GM23338 (cell line): ENCODE measurements around the gene RNF7. TPM values are rescaled to one million over a fixed set of nuclear protein-coding genes. Genes with fewer than 3 reads are reported as not detected.

Experiments
- ATAC-seq: fragments of 200-7000 bp; cut with Tn5 transposase; 3 replicates; pipeline ENCODE4 v1.9.1; 2020
- DNase-seq: peaks from one replicate; pipeline ENCODE4 v3.0.0-alpha.2; 2015; ENCODE audit warnings: low spot score
- H2AFZ ChIP-seq: fragments of 200-600 bp; sonication (generic); 2 replicates; pipeline ENCODE4 v1.8.0; 2016; ENCODE audit warnings: antibody characterized with exemption, mild to moderate bottlenecking, moderate library complexity
- H3F3A ChIP-seq: fragments of 200-600 bp; sonication (generic); replicated peaks from 2 replicates; pipeline ENCODE4 v1.8.0; 2017; ENCODE audit warnings: antibody characterized with exemption, mixed run types, low read depth
- H3K27ac ChIP-seq: fragments of 200-600 bp; sonication (generic); 2 replicates; pipeline ENCODE4 v1.6.1; 2016; ENCODE audit warnings: low read depth
- H3K27me3 ChIP-seq: fragments of 200-600 bp; sonication (generic); 2 replicates; pipeline ENCODE4 v1.8.0; 2016; ENCODE audit warnings: mild to moderate bottlenecking, mixed run types, moderate library complexity; ENCODE audit not compliant: insufficient read depth
- H3K36me3 ChIP-seq: fragments of 200-600 bp; sonication (generic); 2 replicates; pipeline ENCODE4 v1.8.0; 2016; ENCODE audit warnings: mild to moderate bottlenecking; ENCODE audit not compliant: insufficient read depth
- H3K4me1 ChIP-seq: fragments of 200-600 bp; sonication (generic); 2 replicates; pipeline ENCODE4 v1.8.0; 2016; ENCODE audit warnings: mild to moderate bottlenecking, moderate library complexity; ENCODE audit not compliant: insufficient read depth
- H3K4me2 ChIP-seq: fragments of 200-600 bp; sonication (generic); 2 replicates; pipeline ENCODE4 v1.7.1; 2017; ENCODE audit warnings: mixed run types
- H3K4me3 ChIP-seq: fragments of 200-600 bp; sonication (generic); 2 replicates; pipeline ENCODE4 v1.6.1; 2016; ENCODE audit warnings: mixed run types
- H3K79me2 ChIP-seq: fragments of 200-600 bp; sonication (generic); replicated peaks from 2 replicates; pipeline ENCODE4 v1.8.0; 2017; ENCODE audit warnings: mild to moderate bottlenecking; ENCODE audit not compliant: insufficient read depth
- H3K9me2 ChIP-seq: fragments of 200-600 bp; sonication (generic); 2 replicates; pipeline ENCODE4 v1.8.0; 2017; ENCODE audit not compliant: insufficient read depth
- H4K20me1 ChIP-seq: fragments of 200-600 bp; sonication (generic); replicated peaks from 2 replicates; pipeline ENCODE4 v1.8.0; 2017; ENCODE audit warnings: mild to moderate bottlenecking; ENCODE audit not compliant: insufficient read depth
- H3K27ac Mint-ChIP-seq: 2 replicates; pipeline ENCODE4 v1.8.0; 2020; ENCODE audit warnings: inconsistent platforms, mild to moderate bottlenecking, moderate library complexity, mixed read lengths
- H3K27me3 Mint-ChIP-seq: 3 replicates; pipeline ENCODE4 v1.8.0; 2022; ENCODE audit warnings: low read depth, mild to moderate bottlenecking, moderate library complexity, mixed read lengths, inconsistent platforms; ENCODE audit not compliant: insufficient read depth, poor library complexity
- H3K36me3 Mint-ChIP-seq: 3 replicates; pipeline ENCODE4 v1.8.0; 2021; ENCODE audit warnings: low read depth, mild to moderate bottlenecking, inconsistent platforms, moderate library complexity, mixed read lengths
- H3K4me1 Mint-ChIP-seq: 3 replicates; pipeline ENCODE4 v1.8.0; 2020; ENCODE audit warnings: mild to moderate bottlenecking, inconsistent platforms, mixed read lengths
- H3K4me3 Mint-ChIP-seq: 3 replicates; pipeline ENCODE4 v1.8.0; 2021; ENCODE audit warnings: moderate library complexity, mild to moderate bottlenecking, inconsistent platforms, mixed read lengths
- H3K9me3 Mint-ChIP-seq: 3 replicates; pipeline ENCODE4 v1.8.0; 2020; ENCODE audit warnings: moderate library complexity, mild to moderate bottlenecking, inconsistent platforms, mixed read lengths
- EZH2 ChIP-seq: fragments of 200-600 bp; sonication (generic); IDR thresholded peaks from one replicate; pipeline ENCODE4 v1.8.0; 2017; ENCODE audit warnings: antibody characterized with exemption, mild to moderate bottlenecking, low read depth; ENCODE audit not compliant: unreplicated experiment
- NANOG ChIP-seq: IDR thresholded peaks from 2 replicates; pipeline ENCODE4 v1.6.1; 2016; ENCODE audit warnings: antibody characterized with exemption, borderline replicate concordance
- POLR2AphosphoS5 ChIP-seq: IDR thresholded peaks from 2 replicates; pipeline ENCODE4 v1.6.1; 2016; ENCODE audit warnings: antibody characterized with exemption, low read depth
- STAT1 ChIP-seq: IDR thresholded peaks from one replicate; pipeline ENCODE4 v1.6.1; 2016; ENCODE audit warnings: antibody characterized with exemption; ENCODE audit not compliant: unreplicated experiment
- ZNF114 ChIP-seq: fragments of 250-450 bp; sonication (Bioruptor Pico); IDR thresholded peaks from 2 replicates; pipeline ENCODE4 v1.5.0; 2020; ENCODE audit warnings: mild to moderate bottlenecking, moderate library complexity
- ZNF331 ChIP-seq: fragments of 250-450 bp; sonication (Bioruptor Pico); IDR thresholded peaks from 2 replicates; pipeline ENCODE4 v1.5.0; 2020; ENCODE audit warnings: low read depth, mild to moderate bottlenecking, moderate library complexity
- ZNF462 ChIP-seq: fragments of 250-450 bp; sonication (Bioruptor Pico); IDR thresholded peaks from 2 replicates; pipeline ENCODE4 v1.5.0; 2020; ENCODE audit warnings: mild to moderate bottlenecking, moderate library complexity
- polyA plus RNA-seq: library from polyadenylated mRNA; unstranded; fragments of >200 nt; fragmentation: Nextera tagmentation; extraction: Ambion mirVana; gene quantifications from 2 replicates; pipeline ENCODE4 v1.2.1, GENCODE V29; 2016
- total RNA-seq: library from RNA; depleted of rRNA; stranded (reverse); fragments of >200 nt; shearing (Covaris generic); gene quantifications from 2 replicates; pipeline ENCODE4 v1.2.3, GENCODE V29; 2014

RNF7 gene
- total and polyA plus RNA-seq, 2 experiments from 2014 or later, result 156 to 254 TPM

- no peaks in the 10 kb centered on the region for H4K20me1 ChIP-seq
- H3K27ac Mint-ChIP-seq, result no peak overlapping the region
- H3K9me3 Mint-ChIP-seq, result peaks cover 2% of the 10 kb centered on the region; the same call in 1 of the 3 replicates
- no peak for TF ChIP-seq STAT1
- TF ChIP-seq NANOG, result no peak
- TF ChIP-seq EZH2, result no peak
- H3K4me1 ChIP-seq, result no peaks in the 10 kb centered on the region
- peaks cover 2% of the 10 kb centered on the region for H3K27me3 Mint-ChIP-seq
- no peak overlapping the region for H3K4me3 ChIP-seq
- H3K36me3 Mint-ChIP-seq, result no peaks in the 10 kb centered on the region
- H3K4me2 ChIP-seq, result no peak overlapping the region
- no peaks in the 10 kb centered on the region; the same call in 2 of the 3 replicates for H3K4me1 Mint-ChIP-seq
- H3K79me2 ChIP-seq, result no peaks in the 10 kb centered on the region
- H3K4me3 Mint-ChIP-seq, result no peak overlapping the region
- ATAC-seq (peak; percentile 34; the same call in 1 of the 3 replicates), DNase-seq (no peak)
- no peak overlapping the region for H2AFZ ChIP-seq
- no peaks in the 10 kb centered on the region for H3K36me3 ChIP-seq
- no peaks in the 10 kb centered on the region for H3F3A ChIP-seq
- no peak overlapping the region for H3K27ac ChIP-seq
- H3K27me3 ChIP-seq, result no peaks in the 10 kb centered on the region
- no peaks in the 10 kb centered on the region for H3K9me2 ChIP-seq
Measured at GRCh38 chr3:141769221-141769894, 31.3 kb downstream of the RNF7 start.

- Mint-ChIP-seq H3K4me1 (no peaks in the 10 kb centered on the region; the same call in 2 of the 3 replicates), H3K27me3 (peaks cover 7% of the 10 kb centered on the region), H3K27ac (no peak overlapping the region), H3K36me3 (no peaks in the 10 kb centered on the region), H3K4me3 (no peak overlapping the region), H3K9me3 (peaks cover 2% of the 10 kb centered on the region; the same call in 1 of the 3 replicates)
- ATAC-seq (no peak), DNase-seq (no peak)
- Histone ChIP-seq H3K27me3 (no peaks in the 10 kb centered on the region), H3K4me3 (no peak overlapping the region), H3K36me3 (no peaks in the 10 kb centered on the region), H4K20me1 (no peaks in the 10 kb centered on the region), H3K79me2 (no peaks in the 10 kb centered on the region), H2AFZ (no peak overlapping the region), H3K27ac (no peak overlapping the region), H3F3A (no peaks in the 10 kb centered on the region), H3K4me1 (no peaks in the 10 kb centered on the region), H3K4me2 (no peak overlapping the region), H3K9me2 (no peaks in the 10 kb centered on the region)
- TF ChIP-seq POLR2AphosphoS5 (no peak), STAT1 (no peak), ZNF462 (no peak), ZNF331 (no peak), ZNF114 (CRISPR knock-in tag) (no peak), EZH2 (no peak)
Measured at GRCh38 chr3:141773676-141774075, 35.6 kb downstream of the RNF7 start.
